Nasal cavity respiratory epithelium epithelial cell of viscerocranial mucosa (primary cell): ENCODE results near the gene MSMO1. TPM values are rescaled to one million over a fixed set of nuclear protein-coding genes. Genes with fewer than 3 reads are reported as not detected.

Experiments
- total RNA-seq: library from RNA; depleted of rRNA; stranded (reverse); fragments of >200 nt; gene quantifications from 2 replicates; pipeline ENCODE4 v1.2.3, GENCODE V29; 2014

The MSMO1 gene
- total RNA-seq, result 381 and 462 TPM in 2 replicates

DNA sequence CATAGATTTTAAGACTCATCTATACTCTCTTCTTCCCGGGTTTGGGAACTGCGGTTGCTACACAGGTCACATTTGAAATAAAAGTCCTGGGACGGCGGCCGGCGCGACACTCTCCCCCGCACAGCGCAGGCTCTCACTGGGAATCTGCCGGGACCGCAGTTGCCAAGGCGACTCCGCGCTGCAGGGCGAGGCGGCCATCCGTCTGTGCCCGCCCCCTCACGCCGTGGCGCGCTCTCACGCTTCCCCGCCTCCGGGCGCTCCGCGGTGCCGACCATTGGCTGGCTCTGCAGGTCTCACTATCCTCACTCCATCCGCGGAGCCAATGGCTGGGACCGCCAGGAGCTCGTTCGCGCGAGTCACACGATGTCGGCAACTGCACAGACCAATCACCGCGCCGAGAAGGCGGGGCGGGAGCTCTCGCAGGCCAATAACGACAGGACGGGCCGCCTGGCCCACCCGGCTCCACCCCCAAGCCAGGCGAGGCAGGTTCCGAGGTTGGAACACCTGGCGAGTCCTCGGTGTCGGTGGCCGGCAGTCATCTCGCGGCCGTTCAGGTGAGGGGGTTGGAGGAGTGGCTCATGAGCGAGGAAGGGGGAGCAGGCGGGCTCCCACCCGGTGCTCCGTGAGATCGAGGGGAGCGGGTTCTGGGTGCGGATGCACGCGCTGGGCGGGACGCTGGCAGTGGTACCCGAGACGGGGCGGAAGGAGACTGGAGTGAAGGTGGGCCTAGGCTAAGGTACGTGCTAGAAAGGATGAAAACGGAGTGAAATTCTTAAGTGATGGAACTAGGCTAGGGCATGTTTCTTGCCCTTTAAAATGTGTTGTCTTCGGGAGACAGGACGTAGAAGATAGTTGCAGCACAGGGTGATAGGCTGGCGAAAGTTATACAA is at the start of gene MSMO1:
TSS of gene MSMO1 (plus strand) at position 459 of the 890 bp plus-strand sequence. CDS start 5,702 bp downstream, outside the sequence.

DNA sequence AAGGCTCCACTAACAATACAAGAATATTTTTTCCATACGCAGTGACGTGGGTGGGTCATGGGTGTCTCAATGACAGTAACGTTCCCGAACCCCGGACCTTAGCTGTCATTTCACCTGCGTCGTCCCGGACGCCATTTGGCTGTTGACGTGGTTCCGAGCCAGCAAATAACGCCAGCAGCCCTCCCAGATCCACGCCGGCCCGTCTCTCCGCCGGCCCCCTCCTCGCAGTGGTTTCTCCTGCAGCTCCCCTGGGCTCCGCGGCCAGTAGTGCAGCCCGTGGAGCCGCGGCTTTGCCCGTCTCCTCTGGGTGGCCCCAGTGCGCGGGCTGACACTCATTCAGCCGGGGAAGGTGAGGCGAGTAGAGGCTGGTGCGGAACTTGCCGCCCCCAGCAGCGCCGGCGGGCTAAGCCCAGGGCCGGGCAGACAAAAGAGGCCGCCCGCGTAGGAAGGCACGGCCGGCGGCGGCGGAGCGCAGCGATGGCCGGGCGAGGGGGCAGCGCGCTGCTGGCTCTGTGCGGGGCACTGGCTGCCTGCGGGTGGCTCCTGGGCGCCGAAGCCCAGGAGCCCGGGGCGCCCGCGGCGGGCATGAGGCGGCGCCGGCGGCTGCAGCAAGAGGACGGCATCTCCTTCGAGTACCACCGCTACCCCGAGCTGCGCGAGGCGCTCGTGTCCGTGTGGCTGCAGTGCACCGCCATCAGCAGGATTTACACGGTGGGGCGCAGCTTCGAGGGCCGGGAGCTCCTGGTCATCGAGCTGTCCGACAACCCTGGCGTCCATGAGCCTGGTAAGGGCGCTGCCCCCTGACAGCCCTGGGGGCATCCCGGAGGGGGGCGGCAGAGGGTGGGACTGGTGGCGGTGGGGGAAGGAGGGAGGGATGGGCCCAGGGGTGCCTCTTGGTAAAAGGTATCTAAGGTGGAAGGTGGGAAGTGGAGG is 51.5 kb downstream of the MSMO1 start, which contains the start of gene CPE:
TSS of gene CPE (plus strand) at position 264 of the 933 bp plus-strand sequence. CDS start at position 478, 214 bp downstream.

Other genes starting within 250 kb of the MSMO1 start
- gene TMEM192, start 214.8 kb upstream of the MSMO1 start, total RNA-seq, result 13.7 and 26.9 TPM in 2 replicates
- 56.0 and 59.8 TPM in 2 replicates for gene KLHL2, start 120.1 kb upstream of the MSMO1 start, total RNA-seq
- 20.8 and 81.6 TPM in 2 replicates for gene CPE, start 51.3 kb downstream of the MSMO1 start, total RNA-seq